Ishikawa (cell line): ENCODE measurements around the gene LRRC72.

Source experiments
- CEBPB ChIP-seq: IDR thresholded peaks from 2 replicates; pipeline ENCODE4 v1.6.1; 2012
- EGR1 ChIP-seq: IDR thresholded peaks from 2 replicates; pipeline ENCODE4 v1.6.1; 2012
- EP300 ChIP-seq: IDR thresholded peaks from 2 replicates; pipeline ENCODE4 v1.6.1; 2012; ENCODE audit warnings: borderline replicate concordance
- FOXM1 ChIP-seq: IDR thresholded peaks from 2 replicates; pipeline ENCODE4 v1.6.1; 2012; ENCODE audit warnings: low read depth, borderline replicate concordance
- RAD21 ChIP-seq: IDR thresholded peaks from 2 replicates; pipeline ENCODE4 v1.6.1; 2012; ENCODE audit warnings: low read depth
- REST ChIP-seq: IDR thresholded peaks from 2 replicates; pipeline ENCODE4 v1.6.1; 2012; ENCODE audit warnings: low read depth, mild to moderate bottlenecking
- TAF1 ChIP-seq: IDR thresholded peaks from 2 replicates; pipeline ENCODE4 v1.6.1; 2012; ENCODE audit warnings: low read depth, mild to moderate bottlenecking
- TCF12 ChIP-seq: IDR thresholded peaks from 2 replicates; pipeline ENCODE4 v1.6.1; 2012; ENCODE audit warnings: low read depth
- USF1 ChIP-seq: IDR thresholded peaks from 2 replicates; pipeline ENCODE4 v1.6.1; 2012
- YY1 ChIP-seq: IDR thresholded peaks from 2 replicates; pipeline ENCODE4 v1.6.1; 2012; ENCODE audit warnings: low read depth
- ZBTB7A ChIP-seq: IDR thresholded peaks from 2 replicates; pipeline ENCODE4 v1.6.1; 2012; ENCODE audit warnings: low read depth

DNA sequence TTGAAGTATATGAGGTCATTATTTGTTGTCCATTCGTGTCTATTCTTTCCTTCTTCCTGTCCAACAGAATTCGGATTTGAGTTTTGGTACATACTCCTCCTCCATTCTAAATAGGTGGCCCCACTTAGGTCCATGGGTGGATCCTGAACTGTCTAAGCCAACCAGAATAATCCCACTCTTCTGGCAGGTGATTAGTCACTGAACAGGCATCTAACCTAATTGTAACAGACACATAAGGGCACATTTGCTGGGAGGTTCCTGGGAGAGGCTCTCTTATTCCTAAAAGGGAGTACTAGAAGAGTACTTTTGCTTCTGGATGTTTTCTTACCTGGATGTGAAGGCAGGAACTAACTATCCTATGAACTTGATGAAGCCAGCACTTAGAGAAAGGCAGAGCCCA lies 16.8 kb downstream of the LRRC72 start:
- TF ChIP-seq CEBPB, result no peak
- no peak for TF ChIP-seq EP300
- no peak for TF ChIP-seq TAF1
- TF ChIP-seq USF1, result no peak
- TF ChIP-seq FOXM1, result no peak
- TF ChIP-seq YY1, result no peak
- TF ChIP-seq TCF12, result no peak
- TF ChIP-seq REST, result no peak
- no peak for TF ChIP-seq ZBTB7A
- TF ChIP-seq RAD21, result no peak
- no peak for TF ChIP-seq EGR1
